Fibroblast of lung (primary cell): Measurements from ENCODE around the gene STK32C. TPM values are rescaled to one million over a fixed set of nuclear protein-coding genes. Genes with fewer than 3 reads are reported as not detected.

Experiments
- DNase-seq, 2 donors: peaks; one replicate each; pipeline versions ENCODE4 v3.0.0 to v3.0.0-alpha.2; 2010; ENCODE audit warnings: low read depth in 2 of 2
- H2AFZ ChIP-seq: 2 replicates; pipeline ENCODE4 v1.5.1; 2012; ENCODE audit warnings: low read length, control low read depth, inconsistent platforms
- H3K27ac ChIP-seq: 2 replicates; pipeline ENCODE4 v1.5.1; 2011; ENCODE audit warnings: low read length, control low read depth; ENCODE audit not compliant: insufficient read depth
- H3K27me3 ChIP-seq: 2 replicates; pipeline ENCODE4 v1.5.1; 2011; ENCODE audit warnings: mild to moderate bottlenecking, low read length; ENCODE audit not compliant: control insufficient read depth, insufficient read depth
- H3K36me3 ChIP-seq: 2 replicates; pipeline ENCODE4 v1.5.1; 2011; ENCODE audit warnings: low read length; ENCODE audit not compliant: control insufficient read depth, insufficient read depth
- H3K4me1 ChIP-seq: 2 replicates; pipeline ENCODE4 v1.5.1; 2011; ENCODE audit warnings: low read length; ENCODE audit not compliant: control insufficient read depth, insufficient read depth; ENCODE audit errors: extremely low read depth
- H3K4me2 ChIP-seq: 2 replicates; pipeline ENCODE4 v1.5.1; 2011; ENCODE audit warnings: low read length, control low read depth; ENCODE audit not compliant: insufficient read depth; ENCODE audit errors: extremely low read depth
- H3K4me3 ChIP-seq, 4 experiments: fragments of 200-600 bp in 1 of 4; sonication (generic) in 1 of 4; replicated peaks in 1 of 4; 2 replicates each; pipeline ENCODE4 v1.5.1; 2011 to 2016; ENCODE audit warnings: low read length in 4 of 4, low read depth in 3 of 4, mild to moderate bottlenecking in 3 of 4, control low read depth in 2 of 4, inconsistent platforms in 1 of 4, mixed read lengths in 1 of 4; ENCODE audit not compliant: insufficient read depth in 1 of 4; ENCODE audit errors: control extremely low read depth in 1 of 4
- H3K79me2 ChIP-seq: 2 replicates; pipeline ENCODE4 v1.5.1; 2012; ENCODE audit warnings: mild to moderate bottlenecking, low read length, inconsistent platforms; ENCODE audit not compliant: control insufficient read depth, insufficient read depth
- H3K9ac ChIP-seq: 2 replicates; pipeline ENCODE4 v1.5.1; 2011; ENCODE audit warnings: mild to moderate bottlenecking, low read length, control low read depth; ENCODE audit not compliant: insufficient read depth
- H3K9me3 ChIP-seq: 2 replicates; pipeline ENCODE4 v1.5.1; 2012; ENCODE audit warnings: low read depth, low read length; ENCODE audit not compliant: control insufficient read depth, insufficient read depth
- H4K20me1 ChIP-seq: 2 replicates; pipeline ENCODE4 v1.5.1; 2011; ENCODE audit warnings: low read length; ENCODE audit not compliant: control insufficient read depth, insufficient read depth; ENCODE audit errors: extremely low read depth
- CTCF ChIP-seq, 2 donors: IDR thresholded peaks in 1 of 2; conservative IDR thresholded peaks in 1 of 2; 1 replicate in 1 of 2; 2 replicates in 1 of 2; pipeline ENCODE4 v1.5.1; 2011 to 2012; ENCODE audit warnings: low read length in 2 of 2, control low read depth in 1 of 2, inconsistent platforms in 1 of 2, low read depth in 1 of 2, mild to moderate bottlenecking in 1 of 2
- EZH2 ChIP-seq: IDR thresholded peaks from 2 replicates; pipeline ENCODE4 v1.5.1; 2012; ENCODE audit warnings: low read length, control low read depth, mild to moderate bottlenecking; ENCODE audit errors: missing control alignments
- polyA plus RNA-seq, 2 donors: library from polyadenylated mRNA; depleted of rRNA in 1 of 2; stranded (reverse) in 1 of 2; unstranded in 1 of 2; fragments of >200 nt; gene quantifications; 2 replicates each; pipeline ENCODE4 v1.2.1, GENCODE V29; 2011 to 2012; ENCODE audit warnings: missing spikeins in 1 of 2
- total RNA-seq: library from RNA; depleted of rRNA; stranded (reverse); fragments of >200 nt; gene quantifications from 2 replicates; pipeline ENCODE4 v1.2.1, GENCODE V29; 2014

STK32C gene
- total and polyA plus RNA-seq, 2 donors (not counting 1 experiment from before 2014, with no cell fraction given), result 4.4 to 21.5 TPM

- H3K9me3 ChIP-seq, result no peaks in the 10 kb centered on the region
- no peak for DNase-seq
Measured at GRCh38 chr10:132334631-132335188, 27.0 kb upstream of the STK32C start.

GRCh38 chr10:132333386-132333785, 25.6 kb upstream of the STK32C start:
- no peaks in the 10 kb centered on the region for H4K20me1 ChIP-seq
- no peak overlapping the region for H3K4me2 ChIP-seq
- peaks cover 2% of the 10 kb centered on the region for H3K4me1 ChIP-seq
- H3K9ac ChIP-seq, result no peak overlapping the region
- no peaks in the 10 kb centered on the region for H3K9me3 ChIP-seq
- no peak overlapping the region for H3K27ac ChIP-seq
- no peak overlapping the region for H3K4me3 ChIP-seq
- TF ChIP-seq CTCF (conservative IDR thresholded peaks at IDR 0.05 in 1 of 2, IDR thresholded peaks at IDR 0.05 in 1 of 2; ENCODE audit: low read depth in 1 of 2, low read length in 2 of 2) (no peak), EZH2 (no peak)
- peaks cover 2% of the 10 kb centered on the region for H3K36me3 ChIP-seq
- peaks cover 31% of the 10 kb centered on the region for H3K79me2 ChIP-seq
- H2AFZ ChIP-seq, result no peak overlapping the region
- no peaks in the 10 kb centered on the region for H3K27me3 ChIP-seq
- no peak for DNase-seq

More at GRCh38 chr10:132334631-132335188, 27.0 kb upstream of the STK32C start:
- no peak overlapping the region for H3K27ac ChIP-seq
- H3K9ac ChIP-seq, result no peak overlapping the region
- peaks cover 2% of the 10 kb centered on the region for H3K36me3 ChIP-seq
- peaks cover 2% of the 10 kb centered on the region for H3K4me1 ChIP-seq
- peaks cover 19% of the 10 kb centered on the region for H3K79me2 ChIP-seq
- no peak overlapping the region for H3K4me3 ChIP-seq
- H3K27me3 ChIP-seq, result no peaks in the 10 kb centered on the region
- no peak overlapping the region for H2AFZ ChIP-seq
- no peaks in the 10 kb centered on the region for H4K20me1 ChIP-seq
- TF ChIP-seq EZH2 (no peak), CTCF (conservative IDR thresholded peaks at IDR 0.05 in 1 of 2, IDR thresholded peaks at IDR 0.05 in 1 of 2; ENCODE audit: low read depth in 1 of 2, low read length in 2 of 2) (no peak)
- no peak overlapping the region for H3K4me2 ChIP-seq

DNA sequence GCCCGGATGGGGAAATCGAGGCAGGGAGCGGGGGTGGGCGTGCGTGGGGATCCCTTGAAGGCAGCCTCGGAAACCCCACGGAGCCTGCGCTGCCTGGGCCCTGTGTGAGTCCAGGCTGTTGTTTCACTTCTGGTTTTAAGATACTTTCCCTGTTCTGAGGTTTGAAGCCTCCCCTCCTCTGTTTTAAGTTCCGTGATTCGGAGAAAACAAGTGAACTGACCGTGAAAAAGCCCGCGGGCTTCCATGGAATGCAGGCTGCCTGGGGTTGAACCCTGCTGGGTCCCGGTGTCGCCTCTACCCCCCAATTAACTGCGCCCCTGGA, 24.6 kb upstream of the STK32C start:
- Histone ChIP-seq H3K27me3 (no peaks in the 10 kb centered on the region), H3K4me2 (peak overlapping the region; percentile 89), H3K79me2 (peaks cover 40% of the 10 kb centered on the region), H3K9ac (peak overlapping the region; percentile 81), H2AFZ (peak overlapping the region; percentile 96), H4K20me1 (no peaks in the 10 kb centered on the region), H3K4me1 (peaks cover 2% of the 10 kb centered on the region), H3K4me3 (peak overlapping the region; percentile 67 to 92 (median 88)), H3K36me3 (peaks cover 2% of the 10 kb centered on the region), H3K27ac (peak overlapping the region; percentile 82), H3K9me3 (no peaks in the 10 kb centered on the region)
- no peak for DNase-seq
- TF ChIP-seq CTCF (conservative IDR thresholded peaks at IDR 0.05 in 1 of 2, IDR thresholded peaks at IDR 0.05 in 1 of 2; ENCODE audit: low read depth in 1 of 2, low read length in 2 of 2) (no peak), EZH2 (no peak)
